Adrenal gland (tissue), 5 donors: ENCODE measurements around the gene PAM16.

Source experiments
- POLR2A ChIP-seq, 2 donors: fragments of 450-650 bp; IDR thresholded peaks; one replicate each; pipeline ENCODE4 v1.6.1; 2017; ENCODE audit warnings: antibody characterized with exemption in 2 of 2, mild to moderate bottlenecking in 2 of 2, moderate library complexity in 1 of 2
- TF ChIP-seq, protein P1 (sequence below), 6 experiments: fragments of 450-650 bp in 4 of 6; fragments of 200-600 bp in 2 of 6; sonication (generic) in 1 of 6; IDR thresholded peaks; 1 replicate in 5 of 6; 2 replicates in 1 of 6; pipeline versions ENCODE4 v1.5.1 to v1.8.0; 2016 to 2021; ENCODE audit warnings: antibody characterized with exemption in 6 of 6, mild to moderate bottlenecking in 2 of 6, moderate library complexity in 1 of 6
- donor health status: DM: no; HTN: no; CAD: no.

DNA sequence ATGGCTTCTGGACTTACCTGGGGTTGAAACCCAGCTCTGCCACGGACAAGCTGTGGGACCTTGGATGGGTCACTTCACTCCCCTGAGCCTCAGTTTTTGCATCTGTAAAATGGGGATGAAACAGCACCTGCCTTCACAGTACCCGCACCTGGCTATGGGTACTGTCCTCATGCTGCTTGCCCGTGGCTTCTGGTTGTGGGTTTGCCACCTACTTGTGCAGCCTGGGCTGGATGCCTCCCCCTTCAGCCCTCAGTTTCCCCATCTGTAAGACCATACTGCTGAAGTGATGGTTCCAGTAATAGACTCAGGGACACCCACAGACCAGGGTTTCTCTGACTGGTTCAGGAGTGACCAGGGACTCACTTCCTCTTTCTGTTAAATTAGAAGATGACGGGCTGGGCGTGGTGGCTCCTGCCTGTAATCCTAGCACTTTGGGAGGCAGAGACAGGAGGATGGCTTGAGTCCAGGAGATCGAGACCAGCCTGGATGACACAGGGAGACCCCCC, 25.8 kb downstream of the PAM16 start:
- TF ChIP-seq, protein P1, sequence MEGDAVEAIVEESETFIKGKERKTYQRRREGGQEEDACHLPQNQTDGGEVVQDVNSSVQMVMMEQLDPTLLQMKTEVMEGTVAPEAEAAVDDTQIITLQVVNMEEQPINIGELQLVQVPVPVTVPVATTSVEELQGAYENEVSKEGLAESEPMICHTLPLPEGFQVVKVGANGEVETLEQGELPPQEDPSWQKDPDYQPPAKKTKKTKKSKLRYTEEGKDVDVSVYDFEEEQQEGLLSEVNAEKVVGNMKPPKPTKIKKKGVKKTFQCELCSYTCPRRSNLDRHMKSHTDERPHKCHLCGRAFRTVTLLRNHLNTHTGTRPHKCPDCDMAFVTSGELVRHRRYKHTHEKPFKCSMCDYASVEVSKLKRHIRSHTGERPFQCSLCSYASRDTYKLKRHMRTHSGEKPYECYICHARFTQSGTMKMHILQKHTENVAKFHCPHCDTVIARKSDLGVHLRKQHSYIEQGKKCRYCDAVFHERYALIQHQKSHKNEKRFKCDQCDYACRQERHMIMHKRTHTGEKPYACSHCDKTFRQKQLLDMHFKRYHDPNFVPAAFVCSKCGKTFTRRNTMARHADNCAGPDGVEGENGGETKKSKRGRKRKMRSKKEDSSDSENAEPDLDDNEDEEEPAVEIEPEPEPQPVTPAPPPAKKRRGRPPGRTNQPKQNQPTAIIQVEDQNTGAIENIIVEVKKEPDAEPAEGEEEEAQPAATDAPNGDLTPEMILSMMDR (IDR thresholded peaks at IDR 0.05) = no peak
- TF ChIP-seq POLR2A (IDR thresholded peaks at IDR 0.05) = no peak
